ENCODE results near the gene SPEF1. TPM values are rescaled to one million over a fixed set of nuclear protein-coding genes. Genes with fewer than 3 reads are reported as not detected.

The SPEF1 gene
- total RNA-seq, 1 donor = under 0.01 TPM

DNA sequence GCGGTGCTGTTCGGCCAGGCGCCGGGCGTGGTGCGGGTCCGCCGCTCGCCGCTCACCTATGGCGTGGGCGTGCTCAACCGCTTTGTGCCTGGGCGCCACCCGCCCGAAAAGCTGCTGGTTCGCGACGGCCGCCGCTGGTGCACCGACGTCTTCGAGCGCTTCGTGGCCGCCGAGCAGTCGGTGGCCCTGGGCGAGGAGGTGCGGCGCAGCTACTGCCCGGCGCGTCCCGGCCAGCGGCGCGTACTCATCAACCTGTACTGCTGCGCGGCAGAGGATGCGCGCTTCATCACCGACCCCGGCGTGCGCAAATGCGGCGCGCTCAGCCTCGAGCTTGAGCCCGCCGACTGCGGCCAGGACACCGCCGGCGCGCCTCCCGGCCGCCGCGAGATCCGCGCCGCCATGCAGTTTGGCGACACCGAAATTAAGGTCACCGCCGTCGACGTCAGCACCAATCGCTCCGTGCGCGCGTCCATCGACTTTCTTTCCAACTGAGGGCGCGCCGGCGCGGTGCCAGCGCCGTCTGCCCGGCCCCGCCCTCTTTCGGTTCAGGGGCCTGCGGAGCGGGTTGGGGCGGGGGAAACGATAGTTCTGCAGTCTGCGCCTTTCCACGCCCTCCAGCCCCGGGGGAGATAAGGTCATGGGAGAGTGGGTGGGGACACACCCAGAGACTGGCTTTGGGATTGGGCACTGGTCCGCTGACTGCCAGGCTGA, 29.4 kb downstream of the SPEF1 start:
- peak; percentile 64 for DNase-seq (ENCODE audit: insufficient read length, low spot score, missing footprints)
- Histone ChIP-seq H4K20me1 (ENCODE audit: insufficient read depth, low read length) (no peaks in the 10 kb centered on the region), H3K36me3 (ENCODE audit: insufficient read depth, low read length) (no peaks in the 10 kb centered on the region), H3K27ac (ENCODE audit: low read depth, low read length) (no peak overlapping the region), H2AFZ (ENCODE audit: low read length) (no peak overlapping the region), H3K79me2 (ENCODE audit: insufficient read depth, low read length) (no peaks in the 10 kb centered on the region), H3K4me2 (ENCODE audit: insufficient read depth, low read length) (no peak overlapping the region), H3K4me3 (ENCODE audit: insufficient read depth, low read length) (peak overlapping the region; percentile 19), H3K4me1 (ENCODE audit: insufficient read depth, low read length) (no peaks in the 10 kb centered on the region), H3K9me3 (ENCODE audit: low read depth, low read length) (no peaks in the 10 kb centered on the region), H3K27me3 (ENCODE audit: insufficient read depth, low read length) (no peaks in the 10 kb centered on the region)
- TF ChIP-seq, protein P1, sequence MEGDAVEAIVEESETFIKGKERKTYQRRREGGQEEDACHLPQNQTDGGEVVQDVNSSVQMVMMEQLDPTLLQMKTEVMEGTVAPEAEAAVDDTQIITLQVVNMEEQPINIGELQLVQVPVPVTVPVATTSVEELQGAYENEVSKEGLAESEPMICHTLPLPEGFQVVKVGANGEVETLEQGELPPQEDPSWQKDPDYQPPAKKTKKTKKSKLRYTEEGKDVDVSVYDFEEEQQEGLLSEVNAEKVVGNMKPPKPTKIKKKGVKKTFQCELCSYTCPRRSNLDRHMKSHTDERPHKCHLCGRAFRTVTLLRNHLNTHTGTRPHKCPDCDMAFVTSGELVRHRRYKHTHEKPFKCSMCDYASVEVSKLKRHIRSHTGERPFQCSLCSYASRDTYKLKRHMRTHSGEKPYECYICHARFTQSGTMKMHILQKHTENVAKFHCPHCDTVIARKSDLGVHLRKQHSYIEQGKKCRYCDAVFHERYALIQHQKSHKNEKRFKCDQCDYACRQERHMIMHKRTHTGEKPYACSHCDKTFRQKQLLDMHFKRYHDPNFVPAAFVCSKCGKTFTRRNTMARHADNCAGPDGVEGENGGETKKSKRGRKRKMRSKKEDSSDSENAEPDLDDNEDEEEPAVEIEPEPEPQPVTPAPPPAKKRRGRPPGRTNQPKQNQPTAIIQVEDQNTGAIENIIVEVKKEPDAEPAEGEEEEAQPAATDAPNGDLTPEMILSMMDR (IDR thresholded peaks at IDR 0.05; ENCODE audit: extremely low read depth, low read depth, low read length) = no peak

DNA sequence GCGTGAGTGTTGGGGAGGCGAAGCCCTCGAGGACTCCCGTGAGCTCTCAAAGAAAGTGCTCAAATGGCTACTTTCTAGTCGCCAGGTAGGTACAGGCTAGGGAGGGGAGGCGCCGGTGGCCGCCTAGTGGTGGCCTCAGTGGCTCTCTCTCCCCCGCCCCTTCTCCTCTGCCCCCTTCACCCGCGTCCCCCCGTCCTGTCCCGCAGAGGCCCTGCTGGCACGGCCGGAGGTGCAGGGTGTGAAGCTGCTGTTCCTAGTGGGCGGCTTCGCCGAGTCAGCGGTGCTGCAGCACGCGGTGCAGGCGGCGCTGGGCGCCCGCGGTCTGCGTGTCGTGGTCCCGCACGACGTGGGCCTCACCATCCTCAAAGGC, 30.0 kb downstream of the SPEF1 start:
- no peak for DNase-seq (ENCODE audit: insufficient read length, low spot score, missing footprints)
- Histone ChIP-seq H3K4me2 (ENCODE audit: insufficient read depth, low read length) (no peak overlapping the region), H3K9me3 (ENCODE audit: low read depth, low read length) (no peaks in the 10 kb centered on the region), H3K27me3 (ENCODE audit: insufficient read depth, low read length) (no peaks in the 10 kb centered on the region), H3K4me1 (ENCODE audit: insufficient read depth, low read length) (no peaks in the 10 kb centered on the region), H2AFZ (ENCODE audit: low read length) (no peak overlapping the region), H3K36me3 (ENCODE audit: insufficient read depth, low read length) (no peaks in the 10 kb centered on the region), H3K27ac (ENCODE audit: low read depth, low read length) (no peak overlapping the region), H3K79me2 (ENCODE audit: insufficient read depth, low read length) (no peaks in the 10 kb centered on the region), H4K20me1 (ENCODE audit: insufficient read depth, low read length) (no peaks in the 10 kb centered on the region), H3K4me3 (ENCODE audit: insufficient read depth, low read length) (no peak overlapping the region)
- TF ChIP-seq, protein P1 (IDR thresholded peaks at IDR 0.05; ENCODE audit: extremely low read depth, low read depth, low read length) = no peak

DNA sequence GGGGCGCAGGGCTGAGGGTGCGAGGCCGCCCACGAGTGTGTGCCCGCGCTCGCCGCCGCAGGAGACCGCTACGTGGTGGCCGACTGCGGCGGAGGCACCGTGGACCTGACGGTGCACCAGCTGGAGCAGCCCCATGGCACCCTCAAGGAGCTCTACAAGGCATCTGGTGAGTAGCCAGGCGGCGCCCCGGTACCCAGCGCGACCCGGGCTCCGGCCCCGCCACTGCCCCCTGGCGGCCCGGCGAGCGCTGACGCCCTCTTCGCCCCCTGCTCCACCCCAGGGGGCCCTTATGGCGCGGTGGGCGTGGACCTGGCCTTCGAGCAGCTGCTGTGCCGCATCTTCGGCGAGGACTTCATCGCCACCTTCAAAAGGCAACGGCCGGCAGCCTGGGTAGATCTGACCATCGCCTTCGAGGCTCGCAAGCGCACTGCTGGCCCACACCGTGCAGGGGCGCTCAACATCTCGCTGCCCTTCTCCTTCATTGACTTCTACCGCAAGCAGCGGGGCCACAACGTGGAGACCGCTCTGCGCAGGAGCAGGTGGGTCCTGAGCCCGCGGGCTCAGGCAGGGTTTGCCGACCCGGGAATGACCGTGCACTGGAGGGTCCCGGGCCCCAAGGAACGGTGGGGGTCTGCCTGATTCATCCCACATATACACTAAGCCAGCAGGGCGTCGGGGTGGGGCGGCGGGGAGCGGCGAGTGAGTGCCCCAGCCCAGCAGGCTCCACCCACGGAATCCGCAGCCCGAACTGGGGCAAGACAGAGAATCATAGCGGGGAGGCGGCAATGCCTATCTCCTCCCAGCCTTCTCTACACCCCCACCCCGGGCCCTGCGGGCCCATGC, 31.3 kb downstream of the SPEF1 start:
- Histone ChIP-seq H2AFZ (ENCODE audit: low read length) (no peak overlapping the region), H3K9me3 (ENCODE audit: low read depth, low read length) (no peaks in the 10 kb centered on the region), H3K36me3 (ENCODE audit: insufficient read depth, low read length) (no peaks in the 10 kb centered on the region), H3K4me3 (ENCODE audit: insufficient read depth, low read length) (no peak overlapping the region), H3K79me2 (ENCODE audit: insufficient read depth, low read length) (no peaks in the 10 kb centered on the region), H3K27me3 (ENCODE audit: insufficient read depth, low read length) (no peaks in the 10 kb centered on the region), H3K4me1 (ENCODE audit: insufficient read depth, low read length) (no peaks in the 10 kb centered on the region), H3K4me2 (ENCODE audit: insufficient read depth, low read length) (no peak overlapping the region), H4K20me1 (ENCODE audit: insufficient read depth, low read length) (no peaks in the 10 kb centered on the region), H3K27ac (ENCODE audit: low read depth, low read length) (no peak overlapping the region)
- TF ChIP-seq, protein P1 (IDR thresholded peaks at IDR 0.05; ENCODE audit: extremely low read depth, low read depth, low read length) = peak; percentile 49
- peak; percentile 99 for DNase-seq (ENCODE audit: insufficient read length, low spot score, missing footprints)

DNA sequence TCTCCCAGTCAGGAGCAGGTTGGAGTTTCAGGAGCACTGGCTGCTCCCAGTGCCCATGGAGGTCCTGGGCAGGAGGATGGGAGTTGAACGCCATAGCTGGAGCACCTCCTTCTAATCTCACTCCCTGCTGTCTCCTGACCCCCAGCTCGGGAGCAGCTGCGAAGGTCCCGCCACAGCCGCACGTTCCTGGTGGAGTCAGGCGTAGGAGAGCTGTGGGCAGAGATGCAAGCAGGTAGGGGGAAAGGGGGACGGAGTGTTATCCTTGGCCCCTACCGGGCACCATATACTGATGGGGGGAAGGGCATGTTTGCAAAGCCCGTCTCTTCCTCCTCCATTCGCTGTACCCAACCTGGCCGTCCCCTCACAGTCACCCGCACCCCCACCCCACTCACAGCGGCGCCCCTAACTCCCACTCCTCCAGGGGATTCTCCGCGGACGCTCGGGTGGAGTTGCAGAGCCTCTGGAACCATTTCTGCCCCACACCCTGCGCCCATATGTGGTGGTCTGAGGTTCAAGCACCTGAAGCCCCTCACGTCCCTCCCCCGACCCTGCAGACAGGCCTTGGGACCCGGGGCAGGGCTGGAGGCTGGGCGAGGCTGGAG, 32.1 kb downstream of the SPEF1 start:
- no peak overlapping the region for H2AFZ ChIP-seq (ENCODE audit: low read length)

More for the DNA sequence above, 32.1 kb downstream of the SPEF1 start:
- Histone ChIP-seq H3K36me3 (ENCODE audit: insufficient read depth, low read length) (no peaks in the 10 kb centered on the region), H3K9me3 (ENCODE audit: low read depth, low read length) (no peaks in the 10 kb centered on the region), H3K4me2 (ENCODE audit: insufficient read depth, low read length) (no peak overlapping the region), H3K27ac (ENCODE audit: low read depth, low read length) (no peak overlapping the region), H4K20me1 (ENCODE audit: insufficient read depth, low read length) (no peaks in the 10 kb centered on the region), H3K4me1 (ENCODE audit: insufficient read depth, low read length) (no peaks in the 10 kb centered on the region), H3K27me3 (ENCODE audit: insufficient read depth, low read length) (no peaks in the 10 kb centered on the region), H3K79me2 (ENCODE audit: insufficient read depth, low read length) (no peaks in the 10 kb centered on the region), H3K4me3 (ENCODE audit: insufficient read depth, low read length) (no peak overlapping the region)
- TF ChIP-seq, protein P1 (IDR thresholded peaks at IDR 0.05; ENCODE audit: extremely low read depth, low read depth, low read length) = no peak
- peak; percentile 41 for DNase-seq (ENCODE audit: insufficient read length, low spot score, missing footprints)
